ENCODE data around the gene TMBIM6. TPM values are rescaled to one million over a fixed set of nuclear protein-coding genes. Genes with fewer than 3 reads are reported as not detected.
A peak's percentile ranks its signal among the peaks of the same experiment; 100 is the strongest.
"Not testable (repeated sequence)": the region's sequence is repeated elsewhere in the genome, so short reads cannot be mapped to it uniquely, and the experiment has no call there.

Gene TMBIM6
- total RNA-seq, 1 experiment from 2014 or later: 532 TPM

DNA sequence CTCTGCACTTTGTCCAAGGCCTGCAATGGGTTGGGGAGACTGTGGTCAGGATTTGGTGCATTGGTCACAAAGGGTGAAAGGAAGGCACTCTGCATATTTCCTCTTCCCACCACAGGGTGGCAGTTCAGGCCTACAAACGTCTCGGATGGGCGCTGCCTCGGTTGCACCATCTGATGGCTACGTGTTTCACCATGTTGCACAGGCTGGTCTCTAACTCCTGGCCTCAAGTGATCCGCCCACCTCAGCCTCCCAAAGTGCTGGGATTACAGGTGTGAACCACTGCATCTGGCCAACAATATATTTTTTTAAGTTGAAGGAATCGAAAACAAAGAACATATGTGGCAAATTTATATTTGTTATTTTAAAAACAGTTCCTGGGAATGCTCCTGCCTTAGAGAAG lies 35.1 kb downstream of the TMBIM6 start:
- DNase-seq (ENCODE audit: low read depth): peak; percentile 61

DNA sequence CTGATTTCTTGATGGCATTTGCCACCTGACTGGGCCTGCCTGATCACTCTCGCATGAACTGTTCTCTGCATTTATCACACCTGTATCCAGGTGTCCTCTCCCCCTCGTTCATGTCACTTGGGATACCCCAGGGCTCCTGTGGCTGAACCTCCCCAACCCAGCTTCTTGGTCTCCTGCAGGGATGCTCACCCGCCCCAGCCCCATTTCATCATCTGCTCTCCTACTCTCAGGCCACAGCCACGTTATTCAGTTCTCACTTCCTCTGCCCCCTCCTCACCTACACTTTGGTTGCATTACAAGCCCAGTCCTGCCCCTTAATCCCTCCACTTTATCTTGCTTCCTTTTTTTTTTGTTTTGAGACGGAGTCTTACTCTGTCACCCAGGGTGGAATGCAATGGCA lies 35.5 kb downstream of the TMBIM6 start:
- no peak for DNase-seq (ENCODE audit: low read depth)

DNA sequence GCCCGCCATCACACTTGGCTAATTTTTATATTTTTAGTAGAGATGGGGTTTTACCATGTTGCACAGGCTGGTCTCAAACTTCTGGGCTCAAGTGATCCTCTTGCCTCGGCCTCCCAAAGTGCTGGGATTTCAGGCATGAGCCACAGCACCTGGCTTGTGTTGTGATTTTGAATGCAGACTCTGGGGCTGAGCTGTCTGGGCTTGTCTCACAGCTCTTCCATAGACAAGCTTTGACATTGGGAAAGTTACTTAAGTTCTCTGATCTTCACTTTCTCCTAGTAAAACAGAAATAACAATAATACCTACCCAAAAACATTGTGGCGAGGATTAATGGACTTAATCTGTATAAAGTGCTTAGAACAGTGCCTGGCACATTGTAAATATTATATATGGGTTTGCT lies 36.0 kb downstream of the TMBIM6 start:
- DNase-seq (ENCODE audit: low read depth): no peak

DNA sequence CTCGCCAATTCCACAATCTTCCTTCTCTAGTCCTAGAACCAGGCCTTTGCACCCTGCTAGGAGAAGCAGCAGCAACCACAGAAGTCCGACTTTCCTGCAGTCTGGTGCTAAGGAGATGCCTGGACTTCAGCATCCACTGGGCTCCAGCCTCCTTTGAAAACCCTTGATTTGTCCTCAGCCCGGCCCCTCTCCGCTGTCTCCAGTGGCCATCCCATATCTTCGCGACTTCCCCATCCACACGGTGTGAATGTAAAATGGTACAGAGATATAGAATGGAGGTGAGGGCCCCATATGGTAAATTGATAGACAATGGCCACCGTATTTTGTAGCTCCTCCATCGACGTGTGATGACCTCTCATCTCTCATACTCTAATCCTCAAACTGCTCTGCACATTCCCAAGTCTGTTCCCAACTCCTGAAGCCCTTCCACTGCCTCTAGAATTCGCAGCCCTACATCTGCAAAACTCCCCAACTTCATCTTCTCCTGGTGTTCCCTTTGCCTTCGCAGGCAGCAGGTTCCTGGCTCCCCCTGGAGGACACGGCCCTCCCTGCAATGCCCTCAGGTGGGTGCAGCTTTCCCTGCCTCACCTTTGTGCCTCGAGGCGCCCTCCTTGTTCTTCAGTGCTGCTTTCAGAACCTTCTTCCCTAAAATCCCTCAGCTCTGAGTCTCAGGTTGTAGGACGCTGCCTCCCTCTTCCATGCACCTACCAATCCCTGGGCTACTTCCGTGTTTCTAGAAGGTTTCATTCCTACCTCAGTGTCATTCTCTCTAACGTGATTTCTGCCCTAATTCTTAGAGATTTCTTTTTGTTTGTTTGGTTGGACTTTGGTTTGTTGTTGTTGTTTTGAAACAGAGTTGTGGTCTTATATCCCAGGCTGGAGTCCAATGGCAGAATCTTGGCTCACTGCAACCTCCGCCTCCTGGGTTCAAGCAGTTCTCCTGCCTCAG lies 36.7 kb downstream of the TMBIM6 start:
- DNase-seq (ENCODE audit: low read depth): peak; percentile 37

DNA sequence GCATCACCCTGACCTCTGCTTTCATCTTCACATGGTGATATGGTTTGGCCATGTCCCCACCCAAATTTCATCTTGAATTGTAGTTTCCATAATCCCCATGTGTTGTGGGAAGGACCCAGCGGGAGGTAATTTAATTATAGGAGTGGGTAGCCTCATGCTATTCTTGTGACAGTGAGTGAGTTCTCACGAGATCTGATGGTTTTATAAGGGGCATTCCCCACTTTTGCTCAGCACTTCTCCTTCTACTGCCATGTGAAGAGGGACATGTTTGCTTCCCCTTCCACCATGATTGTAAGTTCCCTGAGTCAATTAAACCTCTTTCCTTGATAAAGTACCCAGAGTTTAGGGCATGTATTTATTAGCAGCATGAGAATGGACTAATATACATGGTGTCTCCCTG lies 38.2 kb downstream of the TMBIM6 start:
- no peak for DNase-seq (ENCODE audit: low read depth)

DNA sequence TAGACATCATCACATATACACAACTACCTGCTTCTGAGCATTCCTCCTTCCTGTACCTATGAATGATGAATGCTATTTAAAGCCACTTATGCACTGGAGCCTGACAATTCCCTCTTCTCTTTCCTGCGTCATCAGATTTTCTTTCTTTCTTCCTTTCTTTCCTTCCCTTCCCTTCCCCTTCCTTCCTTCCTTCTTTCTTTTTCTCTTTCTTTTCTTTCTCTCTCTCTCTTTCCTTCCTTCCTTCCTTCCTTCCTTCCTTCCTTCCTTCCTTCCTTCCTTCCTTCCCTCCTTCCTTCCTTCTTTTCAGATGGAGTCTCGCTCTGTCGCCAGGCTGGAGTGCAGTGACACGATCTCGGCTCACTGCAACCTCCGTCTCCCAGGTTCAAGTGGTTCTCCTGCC lies 39.6 kb downstream of the TMBIM6 start:
- not testable (repeated sequence) for DNase-seq (ENCODE audit: low read depth)

DNA sequence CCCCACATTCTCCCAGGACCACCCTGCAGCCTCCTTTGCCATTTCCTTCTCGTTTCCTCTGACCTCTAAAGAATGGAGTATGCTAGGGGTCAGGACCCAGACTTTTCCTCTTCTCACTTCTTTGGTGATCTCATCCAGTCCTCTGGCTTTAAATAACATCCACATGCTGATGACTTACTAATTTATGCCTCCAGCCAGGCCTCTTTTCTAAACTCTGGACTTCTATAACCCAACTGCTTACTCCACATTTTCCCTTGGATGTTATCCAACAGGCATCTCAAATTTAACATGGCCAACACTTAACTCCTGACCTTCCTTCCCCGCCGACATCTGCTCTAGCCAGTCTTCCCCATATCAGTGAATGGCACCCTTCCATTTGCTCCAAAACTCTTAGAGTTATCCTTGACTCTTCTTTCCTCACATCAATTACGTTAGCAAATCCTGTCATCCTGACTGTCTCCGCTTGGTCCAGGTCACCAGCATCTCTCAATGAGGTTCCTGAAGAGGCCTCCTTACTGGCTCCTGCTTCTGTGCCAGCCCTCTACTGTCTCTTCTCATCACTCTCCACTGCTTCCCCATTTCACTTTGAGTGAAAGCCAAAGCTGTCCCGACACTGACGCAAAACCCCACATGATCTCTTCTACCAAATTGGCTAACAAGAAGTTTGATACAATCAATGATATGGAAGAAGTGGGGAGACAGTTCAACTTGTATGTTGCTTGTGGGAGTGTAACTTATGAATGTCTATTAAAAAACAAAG lies 42.7 kb downstream of the TMBIM6 start:
- no peak for DNase-seq (ENCODE audit: low read depth)

DNA sequence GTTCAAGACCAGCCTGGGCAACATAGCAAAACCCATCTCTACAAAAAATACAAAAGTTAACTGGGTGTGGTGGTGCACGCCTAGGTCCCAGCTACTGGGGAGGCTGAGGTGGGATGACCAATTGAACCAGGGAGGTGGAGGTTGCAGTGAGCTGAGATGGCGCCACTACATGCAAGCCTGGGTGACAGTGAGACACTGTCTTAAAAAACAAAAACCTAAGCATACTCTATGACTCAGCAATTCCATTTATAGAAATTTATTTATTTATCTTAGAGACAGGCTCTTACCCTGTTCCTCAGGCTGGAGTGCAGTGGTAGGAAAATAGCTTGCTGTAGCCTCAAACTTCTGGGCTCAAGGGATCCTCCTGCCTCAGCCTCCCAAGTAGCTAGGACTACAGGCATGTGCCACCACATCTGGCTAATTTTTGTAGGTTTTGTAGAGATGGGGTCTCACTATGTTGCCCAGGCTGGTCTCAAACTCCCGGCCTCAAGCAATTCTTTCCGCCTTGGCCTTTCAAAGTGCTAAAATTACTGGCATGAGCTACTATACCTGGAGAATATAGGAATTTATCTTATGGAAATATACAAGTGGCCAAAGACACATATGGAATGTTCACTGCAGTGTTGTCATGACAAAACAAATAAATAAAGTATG lies 43.5 kb downstream of the TMBIM6 start:
- DNase-seq (ENCODE audit: low read depth): peak; percentile 23

DNA sequence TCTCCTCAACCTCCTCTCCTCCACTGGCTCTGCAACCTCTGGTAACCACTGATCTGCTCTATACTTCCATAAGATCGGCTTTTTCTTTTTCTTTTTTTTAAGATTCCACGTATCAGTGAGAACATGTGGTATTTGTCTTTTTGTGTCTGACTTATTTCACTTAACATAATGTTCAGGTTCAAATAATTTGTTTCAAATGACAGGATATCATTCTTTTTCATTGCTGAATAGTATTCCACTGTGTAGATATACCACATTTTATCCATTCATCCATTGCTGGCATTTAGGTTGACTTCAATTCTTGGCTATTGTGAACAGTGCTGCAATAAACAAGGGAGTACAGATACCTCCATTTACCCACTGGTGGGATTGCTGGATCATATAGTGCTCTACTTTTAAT lies 46.3 kb downstream of the TMBIM6 start:
- DNase-seq (ENCODE audit: low read depth): no peak

DNA sequence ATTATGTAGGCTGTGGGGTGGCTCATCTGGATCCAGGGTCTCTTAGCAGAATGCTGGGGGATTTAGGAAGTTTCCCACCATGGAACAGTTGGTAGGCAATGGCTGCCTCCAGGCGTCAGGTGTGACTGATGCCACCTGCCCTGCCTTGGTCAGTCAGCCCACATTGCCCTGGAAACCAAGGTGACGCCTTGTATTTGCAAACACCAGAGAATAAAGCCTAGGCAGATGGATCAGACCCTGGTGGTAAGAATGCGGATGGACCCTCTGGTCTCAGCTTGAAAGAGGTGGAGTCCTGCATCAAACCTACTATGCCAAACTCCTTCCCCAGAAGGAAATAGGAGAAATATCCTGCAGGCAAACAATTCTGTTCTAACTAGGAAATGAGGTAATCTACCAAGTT lies 48.6 kb downstream of the TMBIM6 start:
- no peak for DNase-seq (ENCODE audit: low read depth)

DNA sequence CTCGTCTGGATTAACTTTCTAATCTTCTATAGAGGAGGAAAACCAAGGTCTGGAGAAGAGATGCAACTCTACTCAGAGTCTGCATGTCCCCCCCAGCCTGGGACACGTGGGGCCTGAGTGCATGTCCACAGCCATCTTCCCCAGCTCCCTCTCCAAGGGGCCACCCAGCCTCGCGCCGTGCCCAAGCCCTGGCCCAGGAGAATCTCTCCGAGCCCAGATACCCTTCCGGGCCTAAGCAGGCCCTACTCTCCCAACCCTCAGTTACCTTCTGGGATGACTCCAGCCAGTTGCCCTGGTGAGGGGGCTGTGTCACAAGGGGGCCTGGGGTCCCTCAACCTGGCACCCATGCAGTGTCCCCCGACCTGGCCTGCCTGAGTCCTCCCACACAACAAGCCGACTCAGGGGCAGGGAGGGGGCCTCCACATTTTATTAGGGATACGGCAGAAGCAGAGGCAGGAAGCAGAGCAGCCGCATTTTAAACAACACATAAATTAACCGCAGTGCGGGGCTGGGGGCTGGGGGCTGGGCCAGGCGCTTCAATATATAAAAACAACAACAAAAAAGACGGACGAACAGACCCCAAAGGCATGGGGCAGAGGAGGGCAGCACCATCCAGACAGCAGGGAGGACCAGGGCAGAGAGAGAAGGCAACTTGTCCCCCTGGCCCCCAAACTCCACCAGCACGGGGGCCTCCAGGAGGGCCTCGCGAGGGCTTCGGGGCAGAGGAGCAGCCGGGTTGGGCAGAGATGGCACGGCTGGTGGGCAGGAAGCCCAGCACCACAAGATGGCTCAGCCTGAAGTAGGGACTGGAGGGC lies 49.6 kb downstream of the TMBIM6 start:
- DNase-seq (ENCODE audit: low read depth): no peak

DNA sequence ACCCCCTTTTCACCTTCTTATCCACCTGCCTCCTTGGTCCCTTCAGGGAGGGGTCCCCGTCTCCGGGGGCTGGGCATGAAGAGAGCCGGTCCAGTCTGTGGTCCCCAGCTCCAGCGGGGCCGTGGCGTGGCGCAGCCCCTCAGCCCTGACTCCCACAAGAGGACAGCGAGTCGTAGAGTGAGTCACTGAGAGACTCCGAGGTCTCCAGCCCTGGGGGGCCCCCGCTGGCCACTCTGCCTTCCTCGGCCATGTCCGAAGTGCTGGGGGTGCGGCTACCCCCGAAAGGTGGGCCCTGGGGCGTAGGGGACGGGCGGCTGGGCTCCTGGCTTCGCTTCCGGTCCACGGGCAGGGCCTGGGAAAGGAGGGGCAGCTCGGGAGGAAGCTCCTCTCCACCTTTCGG lies 50.3 kb downstream of the TMBIM6 start:
- no peak for DNase-seq (ENCODE audit: low read depth)

DNA sequence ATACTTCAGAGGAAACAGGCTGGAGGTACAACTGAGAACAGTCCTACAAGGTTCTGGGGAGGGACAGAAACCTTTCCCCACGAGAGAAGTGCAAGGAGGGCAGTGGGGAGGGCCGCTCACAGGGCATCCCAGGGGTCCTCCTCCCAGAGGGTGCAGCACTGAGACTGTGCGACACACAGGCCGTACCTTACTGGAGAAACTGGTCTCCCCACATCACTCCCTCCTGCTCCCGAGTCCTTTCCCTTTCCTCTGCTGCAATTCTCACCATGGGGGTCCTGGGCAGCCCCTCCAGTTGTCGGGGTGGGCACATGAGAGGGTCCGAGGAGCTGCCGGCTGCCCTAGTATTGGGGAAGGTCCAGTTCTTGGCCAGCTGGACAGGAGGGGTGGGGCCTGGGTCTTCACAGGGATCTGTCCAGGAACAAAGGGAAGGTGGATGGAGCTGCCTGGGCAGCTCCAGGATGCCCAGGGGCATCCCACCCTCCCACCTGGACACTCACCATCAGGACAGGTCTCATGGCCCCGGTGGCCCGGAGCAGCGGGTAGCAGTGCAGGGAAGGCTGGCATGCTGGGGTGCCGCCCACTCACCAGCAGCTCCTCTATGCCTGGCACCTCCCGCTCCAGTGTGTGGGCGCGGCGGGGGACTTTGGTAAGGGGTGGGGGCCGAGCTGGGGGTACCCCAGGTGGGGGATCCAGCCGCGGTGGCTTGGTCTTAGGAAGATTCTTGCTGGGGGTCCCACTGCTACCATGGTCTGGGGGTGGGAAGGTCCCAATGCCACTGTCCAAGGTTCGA lies 51.0 kb downstream of the TMBIM6 start:
- no peak for DNase-seq (ENCODE audit: low read depth)

DNA sequence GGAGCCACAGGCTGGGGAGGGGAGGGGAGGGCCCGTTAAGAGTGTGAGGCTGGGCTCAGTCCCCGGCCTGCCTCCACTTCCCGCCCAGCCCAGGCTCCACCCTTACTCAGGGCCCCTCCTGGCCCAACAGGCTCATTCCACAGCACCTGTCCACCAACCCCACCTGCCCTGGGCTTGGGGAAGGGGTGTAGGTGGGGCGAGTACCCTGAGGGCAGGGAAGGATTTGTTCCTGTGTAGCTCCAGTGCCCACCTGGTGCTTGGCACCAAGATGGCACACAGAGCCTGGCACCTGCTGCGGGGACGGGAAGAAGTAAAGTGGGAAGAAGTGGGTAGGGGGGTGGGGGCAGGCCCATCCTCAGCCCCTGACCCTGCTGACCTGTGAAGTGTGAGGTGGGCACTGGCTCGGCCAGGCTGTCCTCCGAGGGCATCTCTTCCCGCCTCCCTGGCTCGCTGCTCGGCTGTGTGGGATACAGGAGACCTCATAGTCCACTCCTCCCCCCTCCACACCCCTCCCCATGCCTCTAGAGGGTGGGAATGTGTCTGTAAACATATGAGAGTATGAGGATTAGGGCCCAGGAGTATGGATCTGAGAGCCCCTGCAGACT lies 51.7 kb downstream of the TMBIM6 start:
- DNase-seq (ENCODE audit: low read depth): no peak

DNA sequence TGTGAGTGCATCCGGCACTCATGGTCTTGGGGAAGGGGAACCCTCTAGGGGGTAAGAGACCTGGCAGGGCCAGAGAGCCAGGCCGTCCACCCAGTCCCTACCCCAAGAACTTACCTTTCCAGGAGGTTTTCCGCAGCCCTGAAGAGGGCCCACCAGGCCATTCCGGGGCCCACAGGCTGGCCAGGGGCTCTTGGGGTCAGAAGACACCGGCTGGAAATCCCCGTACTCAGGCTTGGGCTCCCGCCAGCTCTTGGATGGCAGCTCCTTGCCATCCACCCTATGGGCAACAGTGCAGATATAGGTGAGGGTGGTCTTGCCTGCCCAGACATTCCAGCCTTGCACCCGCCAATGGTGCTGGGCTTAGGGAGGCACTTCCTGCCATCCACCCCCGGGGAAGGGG lies 52.3 kb downstream of the TMBIM6 start:
- no peak for DNase-seq (ENCODE audit: low read depth)

DNA sequence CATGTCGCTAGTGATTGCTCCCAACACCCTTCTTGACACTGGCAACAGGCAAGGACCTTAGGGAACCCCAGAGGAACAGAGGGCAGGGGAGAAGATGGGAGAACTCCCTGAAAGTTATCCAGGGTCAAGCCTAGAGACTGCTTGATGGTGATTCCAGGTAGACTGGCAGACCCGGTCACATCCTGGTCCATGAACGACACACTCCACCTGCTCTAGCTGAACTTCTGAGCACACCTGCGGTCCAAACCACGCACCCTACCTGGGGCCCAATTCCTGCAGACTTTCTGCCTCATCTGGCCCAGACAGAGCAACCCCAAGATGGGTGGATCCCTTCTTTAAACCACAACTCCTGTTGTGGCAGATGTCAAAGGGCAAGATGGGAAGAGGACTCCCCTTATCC lies 52.7 kb downstream of the TMBIM6 start:
- no peak for DNase-seq (ENCODE audit: low read depth)

DNA sequence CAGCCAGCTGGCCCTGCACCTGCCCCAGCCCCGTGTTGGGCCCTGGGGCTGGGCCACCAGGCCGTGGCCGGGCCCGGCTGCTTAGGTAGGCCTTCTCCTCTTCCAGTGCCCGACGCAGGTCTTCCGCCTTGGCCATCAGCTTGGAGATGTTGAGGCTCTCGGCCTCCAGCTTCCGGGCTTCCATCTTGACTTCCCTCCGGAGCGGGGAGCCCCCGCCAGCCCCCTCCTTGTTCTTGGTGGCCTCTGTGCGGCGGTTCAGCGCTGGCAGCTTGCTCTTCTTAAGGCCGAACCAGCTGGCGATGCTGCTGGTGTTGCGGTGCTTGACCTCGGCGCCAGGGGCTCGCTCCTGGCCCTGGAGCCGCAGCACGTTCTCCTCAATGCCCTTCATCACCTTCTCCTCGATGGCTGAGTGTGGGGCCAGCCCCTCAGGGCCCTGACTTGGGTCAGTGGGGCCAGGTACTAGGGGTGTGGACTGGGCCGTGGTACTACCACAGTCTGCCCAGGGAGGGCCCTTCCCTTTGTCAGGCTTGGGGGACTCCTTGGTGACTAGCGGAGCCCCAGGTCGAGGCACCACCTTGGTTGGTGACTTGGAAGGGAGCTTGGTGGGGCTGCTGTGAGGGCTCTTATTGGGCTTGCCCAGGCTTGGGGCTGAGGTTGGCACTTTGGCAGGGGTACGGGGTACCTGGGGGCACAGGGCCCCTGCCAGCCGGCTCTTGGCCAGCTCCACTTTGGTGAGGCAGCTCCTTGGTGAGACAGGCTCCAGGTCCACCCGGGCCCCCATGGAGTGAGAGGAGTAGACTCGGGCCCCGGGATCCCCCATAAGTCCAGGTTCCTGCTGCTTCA lies 53.7 kb downstream of the TMBIM6 start:
- no peak for DNase-seq (ENCODE audit: low read depth)

DNA sequence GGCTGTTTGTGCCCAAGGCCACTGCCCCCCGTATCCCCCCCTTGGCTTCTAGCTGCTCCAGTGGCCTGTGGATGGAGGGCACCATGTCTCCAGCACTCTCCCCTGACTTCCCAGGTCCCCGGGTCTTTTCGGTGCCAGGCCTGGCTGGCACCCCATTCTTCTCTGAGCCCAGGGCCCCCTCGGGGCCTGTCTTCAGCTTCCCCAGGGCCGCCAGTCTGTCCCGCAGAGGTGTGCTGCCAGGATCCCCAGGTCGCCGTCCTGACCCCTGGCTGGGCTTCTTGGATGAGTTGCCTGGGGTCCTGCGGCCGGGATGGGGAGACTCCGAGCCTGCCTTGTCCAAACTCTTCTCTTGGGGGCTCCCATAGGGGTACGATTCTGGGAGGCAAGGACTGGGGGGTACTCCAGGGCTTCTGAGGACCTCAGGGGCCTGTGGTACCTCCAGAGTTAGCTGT lies 54.3 kb downstream of the TMBIM6 start:
- no peak for DNase-seq (ENCODE audit: low read depth)

DNA sequence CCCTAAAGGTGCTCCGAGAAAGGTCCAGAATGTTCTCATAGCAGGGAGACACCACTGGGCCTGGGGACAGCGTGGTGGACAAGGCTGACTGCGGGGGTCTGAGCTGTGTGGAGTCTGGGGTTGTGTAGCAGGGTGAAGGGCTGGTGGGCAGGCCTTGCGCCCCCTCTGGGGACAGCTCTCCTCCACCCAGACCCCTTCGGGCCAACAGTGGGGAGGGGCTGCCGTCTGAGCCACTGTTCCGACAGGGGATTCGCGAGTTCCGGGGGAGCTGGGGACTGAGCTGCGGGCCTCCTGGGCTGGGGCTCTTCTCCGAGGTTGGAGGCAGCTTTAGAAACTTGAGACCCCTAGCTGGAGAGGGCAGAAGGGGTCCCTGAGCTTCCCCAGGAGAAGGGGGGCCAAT lies 54.8 kb downstream of the TMBIM6 start:
- no peak for DNase-seq (ENCODE audit: low read depth)

Data from HT1080 (cell line).